ENCODE data around the gene TMCC1.
A peak's percentile ranks its signal among the peaks of the same experiment; 100 is the strongest.

Gene TMCC1

DNA sequence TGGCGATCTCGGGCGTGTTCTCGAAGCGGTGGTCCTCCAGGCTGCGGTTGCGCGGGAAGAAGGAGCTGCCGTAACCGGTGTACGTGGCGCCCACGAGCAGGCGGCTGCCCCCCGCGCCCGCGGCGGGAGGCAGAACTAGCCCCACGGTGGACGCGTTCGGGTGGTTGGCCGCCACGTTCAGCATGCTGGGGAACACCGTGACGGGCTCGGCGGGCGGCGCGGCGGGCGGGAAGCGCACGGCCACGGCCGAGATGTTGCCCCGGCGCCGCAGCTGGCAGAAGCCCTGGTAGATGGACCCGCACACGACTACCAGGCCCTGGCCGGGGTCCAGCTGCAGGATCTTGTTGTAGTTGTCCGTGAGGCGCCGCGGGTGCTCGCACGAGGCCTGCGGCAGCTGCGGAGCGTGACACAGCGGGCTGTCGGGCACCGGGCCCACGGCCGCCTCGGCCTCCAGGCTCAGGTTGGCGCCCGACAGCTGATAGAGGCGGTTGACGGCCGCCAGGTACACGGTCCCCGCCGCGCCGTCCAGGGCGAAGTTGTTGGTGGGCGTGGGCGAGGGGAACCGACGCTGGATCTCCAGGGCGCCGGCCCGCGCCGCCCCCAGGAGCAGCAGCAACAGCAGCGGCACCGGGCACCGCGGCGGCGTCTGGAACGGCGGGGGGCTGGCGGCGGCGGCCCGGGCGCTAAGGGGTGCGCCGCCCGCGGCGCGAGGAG is 287.4 kb downstream of the TMCC1 start:
- H3K4me3 ChIP-seq (ENCODE audit: low read length): no peak overlapping the region
- DNase-seq (ENCODE audit: low read depth): peak; percentile 17
- TF ChIP-seq, protein P1, sequence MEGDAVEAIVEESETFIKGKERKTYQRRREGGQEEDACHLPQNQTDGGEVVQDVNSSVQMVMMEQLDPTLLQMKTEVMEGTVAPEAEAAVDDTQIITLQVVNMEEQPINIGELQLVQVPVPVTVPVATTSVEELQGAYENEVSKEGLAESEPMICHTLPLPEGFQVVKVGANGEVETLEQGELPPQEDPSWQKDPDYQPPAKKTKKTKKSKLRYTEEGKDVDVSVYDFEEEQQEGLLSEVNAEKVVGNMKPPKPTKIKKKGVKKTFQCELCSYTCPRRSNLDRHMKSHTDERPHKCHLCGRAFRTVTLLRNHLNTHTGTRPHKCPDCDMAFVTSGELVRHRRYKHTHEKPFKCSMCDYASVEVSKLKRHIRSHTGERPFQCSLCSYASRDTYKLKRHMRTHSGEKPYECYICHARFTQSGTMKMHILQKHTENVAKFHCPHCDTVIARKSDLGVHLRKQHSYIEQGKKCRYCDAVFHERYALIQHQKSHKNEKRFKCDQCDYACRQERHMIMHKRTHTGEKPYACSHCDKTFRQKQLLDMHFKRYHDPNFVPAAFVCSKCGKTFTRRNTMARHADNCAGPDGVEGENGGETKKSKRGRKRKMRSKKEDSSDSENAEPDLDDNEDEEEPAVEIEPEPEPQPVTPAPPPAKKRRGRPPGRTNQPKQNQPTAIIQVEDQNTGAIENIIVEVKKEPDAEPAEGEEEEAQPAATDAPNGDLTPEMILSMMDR (IDR thresholded peaks at IDR 0.05; ENCODE audit: insufficient read depth, low read depth, low read length, missing control alignments): no peak

DNA sequence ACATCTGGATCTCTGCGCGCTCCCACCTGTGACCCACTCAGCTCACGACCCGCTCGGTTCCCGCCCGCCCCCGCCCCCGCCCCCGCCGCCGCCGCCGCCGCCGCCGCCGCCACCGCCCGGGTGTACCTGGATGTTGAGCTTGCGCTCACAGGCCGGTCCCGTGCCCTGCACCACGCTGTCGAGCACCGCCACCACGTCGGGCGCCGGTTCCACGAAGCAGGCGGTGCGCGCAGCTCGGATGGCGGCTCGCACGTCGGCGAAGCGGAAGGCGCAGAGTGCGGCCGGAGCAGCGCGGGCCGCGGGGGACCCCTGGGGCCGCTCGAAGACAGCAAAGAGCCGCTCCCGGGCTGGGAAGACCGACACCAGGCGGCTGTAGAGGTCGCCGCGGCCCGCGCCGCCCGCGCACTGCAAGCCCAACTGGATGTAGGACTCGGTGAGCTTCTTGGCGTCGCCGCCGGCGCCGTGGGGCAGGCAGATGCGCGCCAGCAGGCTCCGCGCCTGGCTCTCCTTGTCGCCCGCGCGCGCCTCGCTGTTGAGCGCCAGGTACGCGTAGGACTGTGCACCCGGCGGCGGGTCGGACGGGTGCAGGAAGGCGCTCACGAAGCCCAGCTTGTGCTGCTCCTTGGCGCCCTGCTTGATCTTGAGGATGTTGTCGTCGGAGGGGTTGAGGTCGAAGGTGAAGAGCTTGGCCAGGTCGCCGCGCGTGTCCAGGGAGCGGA is 288.1 kb downstream of the TMCC1 start:
- TF ChIP-seq, protein P1 (IDR thresholded peaks at IDR 0.05; ENCODE audit: insufficient read depth, low read depth, low read length, missing control alignments): no peak
- no peak overlapping the region for H3K4me3 ChIP-seq (ENCODE audit: low read length)
- peak; percentile 40 for DNase-seq (ENCODE audit: low read depth)

DNA sequence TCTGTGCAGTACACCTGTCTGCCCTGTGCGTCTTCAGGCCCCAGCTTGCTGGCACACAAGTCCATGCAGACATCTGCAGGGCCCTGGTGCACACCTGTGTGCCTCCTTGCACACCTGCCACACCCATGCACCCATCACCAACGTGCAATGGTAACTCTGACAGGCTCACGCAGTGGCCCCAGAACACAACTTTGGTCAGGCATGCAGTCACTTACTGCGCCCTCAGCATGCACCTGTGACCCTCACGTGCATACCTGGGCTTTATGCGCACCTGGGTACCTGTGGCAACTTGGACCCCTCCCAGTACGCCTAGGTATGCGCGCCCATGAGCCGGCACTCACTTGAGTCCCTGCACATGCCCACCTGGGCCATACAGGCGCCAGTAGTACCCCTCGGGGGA is 288.7 kb downstream of the TMCC1 start:
- TF ChIP-seq, protein P1 (IDR thresholded peaks at IDR 0.05; ENCODE audit: insufficient read depth, low read depth, low read length, missing control alignments): no peak
- no peak overlapping the region for H3K4me3 ChIP-seq (ENCODE audit: low read length)
- DNase-seq (ENCODE audit: low read depth): no peak

DNA sequence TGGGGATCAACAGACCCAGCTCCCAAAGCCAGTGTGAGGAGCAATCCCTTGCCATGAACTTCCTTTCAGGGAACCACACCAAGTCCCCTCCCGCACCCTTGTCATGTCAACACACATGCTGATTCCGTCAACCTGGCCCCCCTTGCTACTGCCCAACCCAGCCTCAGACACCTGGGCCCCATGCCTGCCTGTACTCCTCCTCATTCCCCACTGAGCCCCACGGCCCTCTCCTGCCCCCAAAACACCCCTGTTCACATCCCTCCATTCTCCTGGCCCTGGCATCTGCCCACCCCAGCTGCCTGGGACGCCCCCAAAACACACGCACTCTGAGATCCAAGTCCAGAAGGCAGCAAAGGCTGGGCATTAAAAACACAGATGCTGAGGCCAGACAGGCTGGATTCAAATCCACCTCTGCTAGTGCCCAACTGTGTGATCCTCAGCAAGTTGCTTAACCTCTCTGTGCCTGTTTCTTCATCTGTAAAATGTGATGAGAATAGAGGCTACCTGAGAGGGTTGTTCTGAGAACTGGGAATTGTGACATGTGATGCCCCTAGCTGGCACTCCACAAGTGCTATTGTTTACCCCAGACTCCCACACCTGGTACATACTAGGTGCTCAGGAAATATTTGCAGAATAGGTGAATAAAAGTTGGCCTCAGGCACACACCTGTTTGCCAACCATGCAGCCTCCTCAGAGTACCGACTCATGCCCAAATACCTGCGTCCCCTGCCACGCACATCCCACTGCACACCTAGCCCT is 289.3 kb downstream of the TMCC1 start:
- H3K4me3 ChIP-seq (ENCODE audit: low read length): no peak overlapping the region

DNA sequence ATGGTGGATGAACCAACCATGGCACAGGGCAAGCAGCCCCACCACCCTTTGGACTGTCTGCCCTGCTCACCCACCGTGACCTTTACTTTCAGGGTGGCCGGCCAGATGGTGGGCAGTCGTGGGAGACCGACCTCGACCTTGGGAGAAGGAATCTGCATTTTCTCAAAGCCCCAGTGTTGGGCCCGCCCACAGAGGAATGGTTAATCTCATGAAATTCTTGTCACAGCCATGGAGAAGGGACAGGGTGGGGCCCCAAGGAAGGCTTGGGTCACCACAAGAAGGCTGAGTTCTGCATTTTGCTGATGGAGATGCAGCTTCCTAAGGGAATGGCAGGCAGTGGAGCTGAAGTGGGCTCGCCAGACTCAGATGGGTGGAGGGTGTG is 290.0 kb downstream of the TMCC1 start:
- TF ChIP-seq, protein P1 (IDR thresholded peaks at IDR 0.05; ENCODE audit: insufficient read depth, low read depth, low read length, missing control alignments): no peak
- H3K4me3 ChIP-seq (ENCODE audit: low read length): no peak overlapping the region
- DNase-seq (ENCODE audit: low read depth): no peak

More for the DNA sequence above, 289.3 kb downstream of the TMCC1 start:
- no peak for DNase-seq (ENCODE audit: low read depth)
- TF ChIP-seq, protein P1 (IDR thresholded peaks at IDR 0.05; ENCODE audit: insufficient read depth, low read depth, low read length, missing control alignments): no peak

DNA sequence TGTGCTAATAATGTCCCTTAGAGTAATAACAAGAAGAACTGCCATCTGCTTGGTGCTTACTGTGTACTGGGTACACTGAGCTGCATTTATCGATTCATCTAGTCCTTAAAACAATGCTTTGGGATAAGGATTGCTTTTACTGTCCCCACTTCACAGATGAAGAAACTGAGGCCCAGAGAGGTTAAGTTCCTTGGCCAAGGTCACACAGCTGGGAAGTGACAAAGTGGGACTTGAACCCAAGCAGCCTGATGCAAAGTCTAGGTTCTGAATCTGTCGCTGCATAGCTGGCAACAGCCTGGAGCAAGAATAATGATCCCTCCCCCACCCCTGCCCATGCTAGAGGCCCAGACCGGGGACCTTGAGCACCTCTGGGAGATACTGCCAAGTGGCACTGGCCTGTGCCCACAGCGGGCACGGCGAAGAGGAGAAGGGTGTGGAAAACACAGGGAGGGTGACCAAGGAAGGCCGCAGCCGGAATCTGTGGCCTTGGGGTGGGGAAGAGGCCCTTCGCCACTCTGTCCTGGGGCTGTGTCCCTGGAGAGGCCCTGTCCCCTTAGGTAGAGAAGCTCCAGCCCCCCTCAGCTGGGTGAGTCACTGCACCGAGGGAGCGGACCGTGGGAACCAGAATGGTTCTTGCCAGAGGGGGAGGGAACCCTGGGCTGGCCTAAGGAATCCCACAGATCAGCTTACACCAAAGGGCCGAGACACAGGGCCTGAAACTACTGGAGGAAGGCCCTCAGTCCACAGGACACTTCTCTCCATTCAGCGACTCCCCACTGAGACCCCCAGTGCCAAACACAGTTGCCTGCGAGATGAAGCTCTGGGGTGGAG is 290.6 kb downstream of the TMCC1 start:
- TF ChIP-seq, protein P1 (IDR thresholded peaks at IDR 0.05; ENCODE audit: insufficient read depth, low read depth, low read length, missing control alignments): no peak
- H3K4me3 ChIP-seq (ENCODE audit: low read length): no peak overlapping the region
- no peak for DNase-seq (ENCODE audit: low read depth)
